Epithelial cell of esophagus (primary cell): ENCODE results near the gene CCBE1.

Experiments used
- DNase-seq: peaks from one replicate; pipeline ENCODE4 v3.0.0; 2010; ENCODE audit warnings: low read depth
- H3K4me3 ChIP-seq: 2 replicates; pipeline ENCODE4 v1.5.1; 2011; ENCODE audit warnings: mild to moderate bottlenecking, low read length, control low read depth
- CTCF ChIP-seq: IDR thresholded peaks from 2 replicates; pipeline ENCODE4 v1.5.1; 2011; ENCODE audit warnings: low read depth, mild to moderate bottlenecking, low read length, control low read depth, inconsistent platforms; ENCODE audit not compliant: insufficient read depth; ENCODE audit errors: missing control alignments

CCBE1 gene

GRCh38 chr18:59612381-59612780 is 84.8 kb downstream of the CCBE1 start:
- TF ChIP-seq CTCF, result no peak
- no peak for DNase-seq

GRCh38 chr18:59610546-59611140 is 86.6 kb downstream of the CCBE1 start:
- DNase-seq, result no peak
- H3K4me3 ChIP-seq, result no peak overlapping the region
- no peak for TF ChIP-seq CTCF

More at GRCh38 chr18:59612381-59612780, 84.8 kb downstream of the CCBE1 start:
- H3K4me3 ChIP-seq, result no peak overlapping the region

- no peak for DNase-seq
- H3K4me3 ChIP-seq, result no peak overlapping the region
- TF ChIP-seq CTCF, result no peak
Measured at GRCh38 chr18:59609654-59610053, 87.6 kb downstream of the CCBE1 start.

GRCh38 chr18:59607471-59607870 is 89.8 kb downstream of the CCBE1 start:
- H3K4me3 ChIP-seq, result no peak overlapping the region
- DNase-seq, result no peak
- no peak for TF ChIP-seq CTCF

- no peak for TF ChIP-seq CTCF
- DNase-seq, result no peak
- no peak overlapping the region for H3K4me3 ChIP-seq
Measured at GRCh38 chr18:59607078-59607379, 90.2 kb downstream of the CCBE1 start.

- no peak for TF ChIP-seq CTCF
- DNase-seq, result no peak
- no peak overlapping the region for H3K4me3 ChIP-seq
Measured at GRCh38 chr18:59606193-59607077, 90.8 kb downstream of the CCBE1 start.
